GM23338 (cell line): Measurements from ENCODE around the gene TSC2. TPM values are rescaled to one million over a fixed set of nuclear protein-coding genes. Genes with fewer than 3 reads are reported as not detected.

Source experiments
- ATAC-seq: fragments of 200-7000 bp; cut with Tn5 transposase; 3 replicates; pipeline ENCODE4 v1.9.1; 2020
- DNase-seq: peaks from one replicate; pipeline ENCODE4 v3.0.0-alpha.2; 2015; ENCODE audit warnings: low spot score
- H2AFZ ChIP-seq: fragments of 200-600 bp; sonication (generic); 2 replicates; pipeline ENCODE4 v1.8.0; 2016; ENCODE audit warnings: antibody characterized with exemption, mild to moderate bottlenecking, moderate library complexity
- H3F3A ChIP-seq: fragments of 200-600 bp; sonication (generic); replicated peaks from 2 replicates; pipeline ENCODE4 v1.8.0; 2017; ENCODE audit warnings: antibody characterized with exemption, mixed run types, low read depth
- H3K27ac ChIP-seq: fragments of 200-600 bp; sonication (generic); 2 replicates; pipeline ENCODE4 v1.6.1; 2016; ENCODE audit warnings: low read depth
- H3K27me3 ChIP-seq: fragments of 200-600 bp; sonication (generic); 2 replicates; pipeline ENCODE4 v1.8.0; 2016; ENCODE audit warnings: mild to moderate bottlenecking, mixed run types, moderate library complexity; ENCODE audit not compliant: insufficient read depth
- H3K36me3 ChIP-seq: fragments of 200-600 bp; sonication (generic); 2 replicates; pipeline ENCODE4 v1.8.0; 2016; ENCODE audit warnings: mild to moderate bottlenecking; ENCODE audit not compliant: insufficient read depth
- H3K4me1 ChIP-seq: fragments of 200-600 bp; sonication (generic); 2 replicates; pipeline ENCODE4 v1.8.0; 2016; ENCODE audit warnings: mild to moderate bottlenecking, moderate library complexity; ENCODE audit not compliant: insufficient read depth
- H3K4me2 ChIP-seq: fragments of 200-600 bp; sonication (generic); 2 replicates; pipeline ENCODE4 v1.7.1; 2017; ENCODE audit warnings: mixed run types
- H3K4me3 ChIP-seq: fragments of 200-600 bp; sonication (generic); 2 replicates; pipeline ENCODE4 v1.6.1; 2016; ENCODE audit warnings: mixed run types
- H3K79me2 ChIP-seq: fragments of 200-600 bp; sonication (generic); replicated peaks from 2 replicates; pipeline ENCODE4 v1.8.0; 2017; ENCODE audit warnings: mild to moderate bottlenecking; ENCODE audit not compliant: insufficient read depth
- H3K9me2 ChIP-seq: fragments of 200-600 bp; sonication (generic); 2 replicates; pipeline ENCODE4 v1.8.0; 2017; ENCODE audit not compliant: insufficient read depth
- H4K20me1 ChIP-seq: fragments of 200-600 bp; sonication (generic); replicated peaks from 2 replicates; pipeline ENCODE4 v1.8.0; 2017; ENCODE audit warnings: mild to moderate bottlenecking; ENCODE audit not compliant: insufficient read depth
- H3K27ac Mint-ChIP-seq: 2 replicates; pipeline ENCODE4 v1.8.0; 2020; ENCODE audit warnings: inconsistent platforms, mild to moderate bottlenecking, moderate library complexity, mixed read lengths
- H3K27me3 Mint-ChIP-seq: 3 replicates; pipeline ENCODE4 v1.8.0; 2022; ENCODE audit warnings: low read depth, mild to moderate bottlenecking, moderate library complexity, mixed read lengths, inconsistent platforms; ENCODE audit not compliant: insufficient read depth, poor library complexity
- H3K36me3 Mint-ChIP-seq: 3 replicates; pipeline ENCODE4 v1.8.0; 2021; ENCODE audit warnings: low read depth, mild to moderate bottlenecking, inconsistent platforms, moderate library complexity, mixed read lengths
- H3K4me1 Mint-ChIP-seq: 3 replicates; pipeline ENCODE4 v1.8.0; 2020; ENCODE audit warnings: mild to moderate bottlenecking, inconsistent platforms, mixed read lengths
- H3K4me3 Mint-ChIP-seq: 3 replicates; pipeline ENCODE4 v1.8.0; 2021; ENCODE audit warnings: moderate library complexity, mild to moderate bottlenecking, inconsistent platforms, mixed read lengths
- H3K9me3 Mint-ChIP-seq: 3 replicates; pipeline ENCODE4 v1.8.0; 2020; ENCODE audit warnings: moderate library complexity, mild to moderate bottlenecking, inconsistent platforms, mixed read lengths
- CREB1 ChIP-seq: fragments of 250-450 bp; sonication (Bioruptor Pico); IDR thresholded peaks from 2 replicates; pipeline ENCODE4 v1.5.0; 2020; ENCODE audit warnings: low read depth, mild to moderate bottlenecking, moderate library complexity
- ETS1 ChIP-seq: IDR thresholded peaks from 2 replicates; pipeline ENCODE4 v1.6.1; 2016; ENCODE audit warnings: antibody characterized with exemption
- EZH2 ChIP-seq: fragments of 200-600 bp; sonication (generic); IDR thresholded peaks from one replicate; pipeline ENCODE4 v1.8.0; 2017; ENCODE audit warnings: antibody characterized with exemption, mild to moderate bottlenecking, low read depth; ENCODE audit not compliant: unreplicated experiment
- JUNB ChIP-seq: IDR thresholded peaks from one replicate; pipeline ENCODE4 v1.6.1; 2016; ENCODE audit warnings: antibody characterized with exemption; ENCODE audit not compliant: unreplicated experiment
- STAT1 ChIP-seq: IDR thresholded peaks from one replicate; pipeline ENCODE4 v1.6.1; 2016; ENCODE audit warnings: antibody characterized with exemption; ENCODE audit not compliant: unreplicated experiment
- ZNF114 ChIP-seq: fragments of 250-450 bp; sonication (Bioruptor Pico); IDR thresholded peaks from 2 replicates; pipeline ENCODE4 v1.5.0; 2020; ENCODE audit warnings: mild to moderate bottlenecking, moderate library complexity
- ZNF331 ChIP-seq: fragments of 250-450 bp; sonication (Bioruptor Pico); IDR thresholded peaks from 2 replicates; pipeline ENCODE4 v1.5.0; 2020; ENCODE audit warnings: low read depth, mild to moderate bottlenecking, moderate library complexity
- polyA plus RNA-seq: library from polyadenylated mRNA; unstranded; fragments of >200 nt; fragmentation: Nextera tagmentation; extraction: Ambion mirVana; gene quantifications from 2 replicates; pipeline ENCODE4 v1.2.1, GENCODE V29; 2016
- total RNA-seq: library from RNA; depleted of rRNA; stranded (reverse); fragments of >200 nt; shearing (Covaris generic); gene quantifications from 2 replicates; pipeline ENCODE4 v1.2.3, GENCODE V29; 2014
- TF ChIP-seq, protein P1 (sequence below), 2 experiments: fragments of 200-600 bp in 1 of 2; sonication (generic) in 1 of 2; conservative IDR thresholded peaks; 2 replicates each; pipeline versions ENCODE4 v1.5.1 to v1.6.1; 2016 to 2017; ENCODE audit warnings: antibody characterized with exemption in 2 of 2, low read depth in 2 of 2, mild to moderate bottlenecking in 2 of 2, moderate library complexity in 1 of 2
- TF ChIP-seq, protein P2 (sequence below): fragments of 250-450 bp; sonication (Bioruptor Pico); IDR thresholded peaks from 2 replicates; pipeline ENCODE4 v1.5.0; 2020; ENCODE audit warnings: mild to moderate bottlenecking, moderate library complexity

TSC2 gene
- total and polyA plus RNA-seq, 2 experiments from 2014 or later, result 40.5 to 93.0 TPM

DNA sequence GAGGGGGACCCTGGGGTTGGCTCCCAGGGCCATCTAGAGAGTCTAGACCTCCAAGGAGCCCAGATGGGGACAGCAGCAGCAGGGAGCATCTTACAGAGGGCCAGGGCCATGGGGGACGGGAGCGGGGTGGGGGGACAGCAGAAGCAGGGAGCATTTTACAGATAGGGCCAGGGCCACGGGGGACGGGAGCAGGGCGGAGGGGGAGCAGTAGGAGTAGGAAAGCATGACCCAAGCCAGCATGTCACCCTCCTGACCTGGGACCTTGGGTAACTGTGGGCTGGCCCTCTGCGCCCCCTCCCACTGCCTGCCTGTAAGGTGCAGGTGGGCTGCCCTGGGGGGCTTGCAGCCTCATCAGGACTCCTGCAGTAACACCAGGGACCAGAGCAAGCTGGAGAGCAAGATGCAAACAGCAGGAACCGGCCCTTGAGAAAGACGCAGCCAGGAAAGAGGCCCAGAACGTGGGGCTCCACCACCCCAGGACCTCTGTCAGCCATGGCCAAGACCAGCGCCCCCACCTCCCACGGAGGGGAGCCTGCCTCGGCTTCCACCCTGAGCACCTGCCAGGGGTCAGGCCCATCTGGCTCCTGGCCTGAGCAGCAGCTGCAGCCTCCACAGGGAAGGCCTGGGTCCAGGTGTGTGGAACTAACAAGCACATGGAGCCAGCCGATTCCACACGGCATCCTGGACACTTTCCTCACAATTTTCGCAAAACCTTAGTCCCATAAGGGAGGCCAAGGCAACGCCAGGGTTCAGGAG is 40.5 kb upstream of the TSC2 start:
- peak overlapping the region; percentile 74 for H3K4me3 Mint-ChIP-seq
- H3K36me3 ChIP-seq, result no peaks in the 10 kb centered on the region
- H3K4me3 ChIP-seq, result peak overlapping the region; percentile 91; the same call in 1 of the 2 replicates
- TF ChIP-seq CREB1 (CRISPR knock-in tag), result no peak
- no peak for TF ChIP-seq ZNF114 (CRISPR knock-in tag)
- peaks cover 37% of the 10 kb centered on the region for H3K4me1 Mint-ChIP-seq
- H3K4me2 ChIP-seq, result peak overlapping the region; percentile 65
- no peak for DNase-seq
- H3K36me3 Mint-ChIP-seq, result peaks cover 15% of the 10 kb centered on the region
- peaks cover 22% of the 10 kb centered on the region for H3K4me1 ChIP-seq
- no peak overlapping the region for H3K27ac ChIP-seq
- H3K9me2 ChIP-seq, result no peaks in the 10 kb centered on the region
- H3F3A ChIP-seq, result peaks cover 28% of the 10 kb centered on the region; the same call in 1 of the 2 replicates
- peaks cover 15% of the 10 kb centered on the region for H3K27me3 Mint-ChIP-seq
- peaks cover 42% of the 10 kb centered on the region for H3K79me2 ChIP-seq
- ATAC-seq, result no peak
- H3K27ac Mint-ChIP-seq, result no peak overlapping the region
- no peaks in the 10 kb centered on the region for H3K9me3 Mint-ChIP-seq
- H4K20me1 ChIP-seq, result peaks cover 36% of the 10 kb centered on the region
- H3K27me3 ChIP-seq, result no peaks in the 10 kb centered on the region
- H2AFZ ChIP-seq, result no peak overlapping the region

- Mint-ChIP-seq H3K27ac (no peak overlapping the region; the same call in 1 of the 2 replicates), H3K27me3 (peaks cover 15% of the 10 kb centered on the region), H3K9me3 (no peaks in the 10 kb centered on the region), H3K4me3 (peak overlapping the region; percentile 74), H3K36me3 (peaks cover 11% of the 10 kb centered on the region), H3K4me1 (peaks cover 37% of the 10 kb centered on the region)
- H4K20me1 ChIP-seq, result peaks cover 36% of the 10 kb centered on the region
- H3K9me2 ChIP-seq, result no peaks in the 10 kb centered on the region
- H3K4me2 ChIP-seq, result peak overlapping the region; percentile 97
- peaks cover 42% of the 10 kb centered on the region for H3K79me2 ChIP-seq
- no peaks in the 10 kb centered on the region for H3K36me3 ChIP-seq
- no peaks in the 10 kb centered on the region for H3K27me3 ChIP-seq
- DNase-seq (no peak), ATAC-seq (no peak)
- TF ChIP-seq CREB1 (CRISPR knock-in tag), result no peak
- TF ChIP-seq, protein P1, sequence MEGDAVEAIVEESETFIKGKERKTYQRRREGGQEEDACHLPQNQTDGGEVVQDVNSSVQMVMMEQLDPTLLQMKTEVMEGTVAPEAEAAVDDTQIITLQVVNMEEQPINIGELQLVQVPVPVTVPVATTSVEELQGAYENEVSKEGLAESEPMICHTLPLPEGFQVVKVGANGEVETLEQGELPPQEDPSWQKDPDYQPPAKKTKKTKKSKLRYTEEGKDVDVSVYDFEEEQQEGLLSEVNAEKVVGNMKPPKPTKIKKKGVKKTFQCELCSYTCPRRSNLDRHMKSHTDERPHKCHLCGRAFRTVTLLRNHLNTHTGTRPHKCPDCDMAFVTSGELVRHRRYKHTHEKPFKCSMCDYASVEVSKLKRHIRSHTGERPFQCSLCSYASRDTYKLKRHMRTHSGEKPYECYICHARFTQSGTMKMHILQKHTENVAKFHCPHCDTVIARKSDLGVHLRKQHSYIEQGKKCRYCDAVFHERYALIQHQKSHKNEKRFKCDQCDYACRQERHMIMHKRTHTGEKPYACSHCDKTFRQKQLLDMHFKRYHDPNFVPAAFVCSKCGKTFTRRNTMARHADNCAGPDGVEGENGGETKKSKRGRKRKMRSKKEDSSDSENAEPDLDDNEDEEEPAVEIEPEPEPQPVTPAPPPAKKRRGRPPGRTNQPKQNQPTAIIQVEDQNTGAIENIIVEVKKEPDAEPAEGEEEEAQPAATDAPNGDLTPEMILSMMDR (conservative IDR thresholded peaks at IDR 0.05; ENCODE audit: low read depth in 2 of 2), result no peak
- TF ChIP-seq JUNB, result no peak
- no peak for TF ChIP-seq ZNF331 (CRISPR knock-in tag)
- TF ChIP-seq EZH2, result no peak
- TF ChIP-seq, protein P2, sequence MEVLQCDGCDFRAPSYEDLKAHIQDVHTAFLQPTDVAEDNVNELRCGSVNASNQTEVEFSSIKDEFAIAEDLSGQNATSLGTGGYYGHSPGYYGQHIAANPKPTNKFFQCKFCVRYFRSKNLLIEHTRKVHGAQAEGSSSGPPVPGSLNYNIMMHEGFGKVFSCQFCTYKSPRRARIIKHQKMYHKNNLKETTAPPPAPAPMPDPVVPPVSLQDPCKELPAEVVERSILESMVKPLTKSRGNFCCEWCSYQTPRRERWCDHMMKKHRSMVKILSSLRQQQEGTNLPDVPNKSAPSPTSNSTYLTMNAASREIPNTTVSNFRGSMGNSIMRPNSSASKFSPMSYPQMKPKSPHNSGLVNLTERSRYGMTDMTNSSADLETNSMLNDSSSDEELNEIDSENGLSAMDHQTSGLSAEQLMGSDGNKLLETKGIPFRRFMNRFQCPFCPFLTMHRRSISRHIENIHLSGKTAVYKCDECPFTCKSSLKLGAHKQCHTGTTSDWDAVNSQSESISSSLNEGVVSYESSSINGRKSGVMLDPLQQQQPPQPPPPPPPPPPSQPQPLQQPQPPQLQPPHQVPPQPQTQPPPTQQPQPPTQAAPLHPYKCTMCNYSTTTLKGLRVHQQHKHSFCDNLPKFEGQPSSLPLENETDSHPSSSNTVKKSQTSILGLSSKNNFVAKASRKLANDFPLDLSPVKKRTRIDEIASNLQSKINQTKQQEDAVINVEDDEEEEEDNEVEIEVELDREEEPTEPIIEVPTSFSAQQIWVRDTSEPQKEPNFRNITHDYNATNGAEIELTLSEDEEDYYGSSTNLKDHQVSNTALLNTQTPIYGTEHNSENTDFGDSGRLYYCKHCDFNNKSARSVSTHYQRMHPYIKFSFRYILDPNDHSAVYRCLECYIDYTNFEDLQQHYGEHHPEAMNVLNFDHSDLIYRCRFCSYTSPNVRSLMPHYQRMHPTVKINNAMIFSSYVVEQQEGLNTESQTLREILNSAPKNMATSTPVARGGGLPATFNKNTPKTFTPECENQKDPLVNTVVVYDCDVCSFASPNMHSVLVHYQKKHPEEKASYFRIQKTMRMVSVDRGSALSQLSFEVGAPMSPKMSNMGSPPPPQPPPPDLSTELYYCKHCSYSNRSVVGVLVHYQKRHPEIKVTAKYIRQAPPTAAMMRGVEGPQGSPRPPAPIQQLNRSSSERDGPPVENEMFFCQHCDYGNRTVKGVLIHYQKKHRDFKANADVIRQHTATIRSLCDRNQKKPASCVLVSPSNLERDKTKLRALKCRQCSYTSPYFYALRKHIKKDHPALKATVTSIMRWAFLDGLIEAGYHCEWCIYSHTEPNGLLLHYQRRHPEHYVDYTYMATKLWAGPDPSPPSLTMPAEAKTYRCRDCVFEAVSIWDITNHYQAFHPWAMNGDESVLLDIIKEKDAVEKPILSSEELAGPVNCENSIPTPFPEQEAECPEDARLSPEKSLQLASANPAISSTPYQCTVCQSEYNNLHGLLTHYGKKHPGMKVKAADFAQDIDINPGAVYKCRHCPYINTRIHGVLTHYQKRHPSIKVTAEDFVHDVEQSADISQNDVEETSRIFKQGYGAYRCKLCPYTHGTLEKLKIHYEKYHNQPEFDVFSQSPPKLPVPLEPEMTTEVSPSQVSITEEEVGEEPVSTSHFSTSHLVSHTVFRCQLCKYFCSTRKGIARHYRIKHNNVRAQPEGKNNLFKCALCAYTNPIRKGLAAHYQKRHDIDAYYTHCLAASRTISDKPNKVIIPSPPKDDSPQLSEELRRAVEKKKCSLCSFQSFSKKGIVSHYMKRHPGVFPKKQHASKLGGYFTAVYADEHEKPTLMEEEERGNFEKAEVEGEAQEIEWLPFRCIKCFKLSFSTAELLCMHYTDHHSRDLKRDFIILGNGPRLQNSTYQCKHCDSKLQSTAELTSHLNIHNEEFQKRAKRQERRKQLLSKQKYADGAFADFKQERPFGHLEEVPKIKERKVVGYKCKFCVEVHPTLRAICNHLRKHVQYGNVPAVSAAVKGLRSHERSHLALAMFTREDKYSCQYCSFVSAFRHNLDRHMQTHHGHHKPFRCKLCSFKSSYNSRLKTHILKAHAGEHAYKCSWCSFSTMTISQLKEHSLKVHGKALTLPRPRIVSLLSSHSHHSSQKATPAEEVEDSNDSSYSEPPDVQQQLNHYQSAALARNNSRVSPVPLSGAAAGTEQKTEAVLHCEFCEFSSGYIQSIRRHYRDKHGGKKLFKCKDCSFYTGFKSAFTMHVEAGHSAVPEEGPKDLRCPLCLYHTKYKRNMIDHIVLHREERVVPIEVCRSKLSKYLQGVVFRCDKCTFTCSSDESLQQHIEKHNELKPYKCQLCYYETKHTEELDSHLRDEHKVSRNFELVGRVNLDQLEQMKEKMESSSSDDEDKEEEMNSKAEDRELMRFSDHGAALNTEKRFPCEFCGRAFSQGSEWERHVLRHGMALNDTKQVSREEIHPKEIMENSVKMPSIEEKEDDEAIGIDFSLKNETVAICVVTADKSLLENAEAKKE, result no peak
- TF ChIP-seq ZNF114 (CRISPR knock-in tag), result no peak
- TF ChIP-seq ETS1, result no peak
- TF ChIP-seq STAT1, result no peak
- H3K4me3 ChIP-seq, result peak overlapping the region; percentile 91
- no peak overlapping the region for H3K27ac ChIP-seq
- peaks cover 28% of the 10 kb centered on the region; the same call in 1 of the 2 replicates for H3F3A ChIP-seq
- H2AFZ ChIP-seq, result no peak overlapping the region
- peaks cover 22% of the 10 kb centered on the region for H3K4me1 ChIP-seq
These were observed 39.7 kb upstream of the TSC2 start for GRCh38 chr16:2008009-2008526.
